ENCODE results near the gene ASRGL1.

GRCh38 chr11:62406034-62406433 is 68.8 kb downstream of the ASRGL1 start:
- TF ChIP-seq POLR2A (IDR thresholded peaks at IDR 0.05) = no peak
- TF ChIP-seq POLR2AphosphoS5 (IDR thresholded peaks at IDR 0.05) = no peak

All from breast epithelium (tissue), 3 donors.